K562 (cell line): ENCODE results near the gene FAM111B. TPM values are rescaled to one million over a fixed set of nuclear protein-coding genes. Genes with fewer than 3 reads are reported as not detected.

Experiments
- CHD4 ChIP-seq: fragments of 200-600 bp; sonication (generic); IDR thresholded peaks from 3 replicates; pipeline ENCODE4 v1.6.1; 2012; ENCODE audit warnings: low read depth, mild to moderate bottlenecking, mixed read lengths, low read length, inconsistent platforms; ENCODE audit not compliant: insufficient read depth, insufficient replicate concordance, poor library complexity, severe bottlenecking
- ETV6 ChIP-seq, 3 experiments: fragments of 150-350 bp in 1 of 3; sonication (generic) in 1 of 3; formaldehyde crosslinking in 1 of 3; IDR thresholded peaks; 2 replicates each; pipeline versions ENCODE4 v1.6.1 to v1.8.0; 2014 to 2022; ENCODE audit warnings: borderline replicate concordance in 2 of 3, low read depth in 2 of 3, antibody characterized with exemption in 1 of 3, low read length in 1 of 3, mild to moderate bottlenecking in 1 of 3, missing genetic modification reagents in 1 of 3
- HMGXB4 ChIP-seq: sonication (generic); formaldehyde crosslinking; IDR thresholded peaks from 2 replicates; pipeline ENCODE4 v1.8.1; 2023; ENCODE audit warnings: mild to moderate bottlenecking, missing genetic modification reagents
- MCM7 ChIP-seq, 2 experiments: fragments of 450-650 bp; IDR thresholded peaks; 2 replicates each; pipeline ENCODE4 v1.6.1; 2016 to 2018
- MGA ChIP-seq: fragments of 450-650 bp; IDR thresholded peaks from 2 replicates; pipeline ENCODE4 v1.6.1; 2016; ENCODE audit warnings: mild to moderate bottlenecking, moderate library complexity
- PCBP2 ChIP-seq: fragments of 200-400 bp; formaldehyde crosslinking; IDR thresholded peaks from 2 replicates; pipeline ENCODE4 v1.6.1; 2018; ENCODE audit warnings: low read length, low read depth, mild to moderate bottlenecking, moderate library complexity; ENCODE audit not compliant: poor library complexity, severe bottlenecking
- polyA plus RNA-seq, 8 experiments: library from polyadenylated mRNA; depleted of rRNA in 4 of 8; stranded (reverse) in 5 of 8; unstranded in 3 of 8; fragments of >200 nt; fragmentation: Nextera tagmentation in 2 of 8; fragmentation: Illumina TruSeq in 1 of 8; extraction: Ambion mirVana in 2 of 8; extraction: Trizol in 1 of 8; gene quantifications; 2 replicates each; pipeline versions ENCODE4 v1.2.1 to v1.2.3, GENCODE V29; 2011 to 2014; ENCODE audit warnings: inconsistent platforms in 1 of 8, missing spikeins in 1 of 8
- total RNA-seq, 7 experiments: library from RNA; depleted of rRNA in 6 of 7; stranded (reverse); fragments of >200 nt in 6 of 7; fragmentation: Illumina TruSeq in 2 of 7; extraction: Trizol in 2 of 7; gene quantifications; 2 replicates each; pipeline versions ENCODE4 v1.2.1 to v1.2.3, GENCODE V29; 2011 to 2021; ENCODE audit warnings: low replicate concordance in 1 of 7

The FAM111B gene
- total and polyA plus RNA-seq, 9 of the 15 experiments (the other 6 are each of a cell fraction or from before 2014, with no cell fraction given), result 0.01 to 0.33 (median 0.06) TPM; not detected in 5

- no peak for TF ChIP-seq CHD4
- TF ChIP-seq MCM7 (IDR thresholded peaks at IDR 0.05), result no peak
- TF ChIP-seq ETV6 (IDR thresholded peaks at IDR 0.05; ENCODE audit: borderline replicate concordance in 1 of 2, low read depth in 2 of 2, low read length in 1 of 2), result no peak
- TF ChIP-seq ETV6 (CRISPR knock-in tag; IDR thresholded peaks at IDR 0.05; ENCODE audit: borderline replicate concordance), result peak; percentile 97
- TF ChIP-seq HMGXB4 (CRISPR knock-in tag), result peak; percentile 93
- TF ChIP-seq PCBP2, result no peak
- peak; percentile 100 for TF ChIP-seq MGA
These were observed 37.7 kb downstream of the FAM111B start (continued) for GRCh38 chr11:59144579-59145345.
